Measurements from ENCODE around the gene OLFML1.

The OLFML1 gene

DNA sequence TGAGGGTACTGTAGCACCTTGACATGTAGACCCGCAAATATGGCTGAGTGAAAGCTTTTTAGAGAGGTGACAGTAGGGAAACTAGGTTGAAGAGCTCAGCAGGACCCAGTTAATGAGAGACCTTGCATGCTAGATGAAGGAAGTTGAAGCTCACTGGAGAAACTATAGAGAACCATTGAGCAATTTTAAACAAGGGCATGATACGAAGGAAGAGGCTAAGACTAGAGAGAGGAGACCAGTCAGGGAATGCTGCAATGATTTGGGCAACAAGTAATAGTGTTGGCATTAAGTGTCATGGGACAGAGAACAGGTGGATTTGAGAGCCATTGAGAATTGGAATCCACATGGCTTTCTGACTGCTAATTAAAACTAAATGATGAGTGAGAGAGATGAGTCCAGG lies 4.1 kb downstream of the OLFML1 start:
- TF ChIP-seq POLR2A (IDR thresholded peaks at IDR 0.05; ENCODE audit: low read length) = no peak
- no peak for TF ChIP-seq GATA1 (IDR thresholded peaks at IDR 0.05; ENCODE audit: low read depth, low read length)
- DNase-seq = no peak

DNA sequence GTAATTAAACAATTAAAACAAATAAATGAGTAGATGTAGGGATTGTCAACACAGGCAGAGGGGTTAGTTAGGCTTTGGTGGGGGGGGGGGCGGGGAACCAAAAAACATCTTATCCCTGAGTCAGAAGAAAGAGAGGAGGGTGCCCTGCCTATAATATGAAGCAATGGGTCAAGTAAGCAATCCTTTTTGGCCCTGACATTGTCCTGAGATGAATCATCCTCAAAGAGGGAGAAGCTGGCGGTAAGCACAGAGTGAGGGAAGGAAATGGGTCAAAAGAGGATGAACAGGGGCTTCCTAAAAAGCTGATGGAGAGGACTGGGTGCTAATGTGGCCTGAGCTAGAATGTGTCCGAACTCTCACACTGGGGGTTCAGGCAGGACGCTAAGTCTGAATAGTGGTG lies 4.7 kb downstream of the OLFML1 start:
- no peak for DNase-seq
- TF ChIP-seq POLR2A (IDR thresholded peaks at IDR 0.05; ENCODE audit: low read length) (no peak), GATA1 (IDR thresholded peaks at IDR 0.05; ENCODE audit: low read depth, low read length) (no peak)

DNA sequence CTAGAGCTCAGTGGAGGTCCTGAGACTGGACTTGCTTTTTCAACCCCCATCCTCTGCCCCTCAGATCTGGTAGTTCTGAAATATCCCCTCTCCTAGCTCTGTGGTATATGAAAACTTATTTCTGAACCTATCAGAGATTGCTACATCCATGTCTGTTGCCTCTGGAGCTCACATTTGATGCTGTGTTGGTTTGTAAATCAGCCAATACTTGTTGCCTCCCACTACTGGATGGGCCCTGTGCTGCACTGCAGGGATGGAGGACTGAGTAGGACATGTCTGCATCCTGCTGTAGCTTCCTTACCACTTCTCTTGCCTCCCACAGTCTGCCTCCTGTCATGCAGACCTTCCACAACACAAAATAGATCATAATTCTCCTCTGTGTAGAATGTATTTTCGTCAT lies 5.2 kb downstream of the OLFML1 start:
- no peak for DNase-seq
- TF ChIP-seq POLR2A (IDR thresholded peaks at IDR 0.05; ENCODE audit: low read length) = no peak

GRCh38 chr11:7492253-7492652 lies 6.9 kb downstream of the OLFML1 start:
- TF ChIP-seq POLR2A (IDR thresholded peaks at IDR 0.05; ENCODE audit: low read length) = no peak
- TF ChIP-seq GATA1 (IDR thresholded peaks at IDR 0.05; ENCODE audit: low read depth, low read length) = no peak
- no peak for DNase-seq

GRCh38 chr11:7493670-7494069 lies 8.4 kb downstream of the OLFML1 start:
- TF ChIP-seq POLR2A (IDR thresholded peaks at IDR 0.05; ENCODE audit: low read length) (no peak), GATA1 (IDR thresholded peaks at IDR 0.05; ENCODE audit: low read depth, low read length) (no peak)
- DNase-seq = no peak

- DNase-seq = peak; percentile 6 to 43
- no peak for TF ChIP-seq POLR2A (IDR thresholded peaks at IDR 0.05; ENCODE audit: low read length)
- no peak for TF ChIP-seq GATA1 (IDR thresholded peaks at IDR 0.05; ENCODE audit: low read depth, low read length)
These were observed 8.9 kb downstream of the OLFML1 start for GRCh38 chr11:7494086-7494745.

DNA sequence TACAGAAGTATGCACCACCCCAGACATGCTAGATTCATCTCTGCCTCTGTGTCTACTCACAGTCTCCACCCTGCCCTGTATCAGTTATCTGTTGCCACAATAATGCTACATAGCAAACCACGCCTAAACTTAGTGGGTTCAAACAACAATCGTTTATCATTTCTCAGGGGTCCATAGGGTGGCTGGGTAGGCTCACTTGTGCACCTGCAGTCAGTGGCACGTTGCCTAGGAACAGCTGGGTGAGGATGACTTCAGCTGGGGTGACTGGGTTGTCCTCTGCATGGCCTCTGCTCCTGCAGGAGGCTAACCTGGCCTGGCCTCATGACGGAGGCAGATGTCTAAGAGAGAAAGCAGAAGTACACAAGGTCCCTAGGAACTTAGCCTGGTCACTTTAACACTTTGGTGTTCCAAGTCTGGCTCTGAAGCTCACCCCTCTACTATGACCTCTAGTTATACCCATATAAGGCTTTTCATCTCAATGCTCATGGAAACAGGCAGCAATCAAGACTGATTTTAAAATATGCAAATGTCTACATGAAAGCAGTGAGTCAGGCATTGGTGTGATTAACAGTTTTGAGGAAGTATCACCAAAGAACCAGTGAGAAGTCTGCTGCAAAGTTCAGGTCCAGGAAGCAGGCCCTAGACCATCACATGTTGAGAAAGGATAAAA lies 10.7 kb downstream of the OLFML1 start:
- no peak for TF ChIP-seq POLR2A (IDR thresholded peaks at IDR 0.05; ENCODE audit: low read length)
- no peak for TF ChIP-seq GATA1 (IDR thresholded peaks at IDR 0.05; ENCODE audit: low read depth, low read length)
- peak; percentile 13 to 37 for DNase-seq

GRCh38 chr11:7498193-7498592 lies 12.9 kb downstream of the OLFML1 start:
- DNase-seq = no peak
- no peak for TF ChIP-seq POLR2A (IDR thresholded peaks at IDR 0.05; ENCODE audit: low read length)
- no peak for TF ChIP-seq GATA1 (IDR thresholded peaks at IDR 0.05; ENCODE audit: low read depth, low read length)

- no peak for DNase-seq
- TF ChIP-seq GATA1 (IDR thresholded peaks at IDR 0.05; ENCODE audit: low read depth, low read length) = no peak
- no peak for TF ChIP-seq POLR2A (IDR thresholded peaks at IDR 0.05; ENCODE audit: low read length)
These were observed 13.8 kb downstream of the OLFML1 start for GRCh38 chr11:7499081-7499480.

- DNase-seq = no peak
- TF ChIP-seq POLR2A (IDR thresholded peaks at IDR 0.05; ENCODE audit: low read length) (no peak), GATA1 (IDR thresholded peaks at IDR 0.05; ENCODE audit: low read depth, low read length) (no peak)
These were observed 14.9 kb downstream of the OLFML1 start for GRCh38 chr11:7500251-7500650.

DNA sequence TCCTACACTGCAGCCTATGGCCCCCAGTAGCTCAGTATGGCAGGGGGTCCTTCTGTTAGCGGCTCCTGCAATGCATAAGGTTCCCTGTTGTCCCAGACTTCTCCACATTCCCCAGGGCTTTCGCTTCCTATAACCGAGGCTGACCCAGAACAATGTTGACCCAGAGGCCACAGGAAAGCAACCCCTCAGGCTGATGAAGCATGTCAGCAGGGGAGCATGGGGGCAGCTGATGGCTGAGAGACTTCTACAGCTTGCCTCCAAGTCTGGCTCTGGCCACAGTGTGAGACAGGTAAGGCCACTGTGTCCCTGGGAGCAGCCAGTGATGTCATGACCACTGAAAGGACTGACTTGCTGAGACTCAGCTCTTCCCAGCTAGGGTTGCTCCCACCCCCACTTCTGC lies 15.9 kb downstream of the OLFML1 start:
- no peak for DNase-seq
- TF ChIP-seq POLR2A (IDR thresholded peaks at IDR 0.05; ENCODE audit: low read length) (no peak), GATA1 (IDR thresholded peaks at IDR 0.05; ENCODE audit: low read depth, low read length) (no peak)

DNA sequence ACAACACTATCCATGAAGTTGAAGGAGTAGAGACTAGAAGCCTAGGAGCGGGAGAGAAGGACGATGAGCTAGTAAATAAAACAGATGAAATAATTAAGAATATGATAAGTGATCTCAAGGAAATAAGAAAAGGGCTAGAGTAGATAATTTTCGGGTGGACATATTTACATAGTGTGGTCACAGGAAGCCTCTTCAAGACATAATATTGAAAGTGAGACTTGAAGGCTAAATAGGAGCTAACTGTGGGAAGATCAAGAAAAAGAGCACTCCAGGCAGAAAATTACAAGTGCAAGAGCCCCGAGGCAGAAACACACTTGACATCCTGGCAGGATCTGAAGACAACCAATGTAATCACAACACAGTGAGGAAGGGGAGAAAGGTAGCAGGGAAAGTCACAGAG lies 16.6 kb downstream of the OLFML1 start:
- TF ChIP-seq GATA1 (IDR thresholded peaks at IDR 0.05; ENCODE audit: low read depth, low read length) (no peak), POLR2A (IDR thresholded peaks at IDR 0.05; ENCODE audit: low read length) (no peak)
- DNase-seq = no peak

DNA sequence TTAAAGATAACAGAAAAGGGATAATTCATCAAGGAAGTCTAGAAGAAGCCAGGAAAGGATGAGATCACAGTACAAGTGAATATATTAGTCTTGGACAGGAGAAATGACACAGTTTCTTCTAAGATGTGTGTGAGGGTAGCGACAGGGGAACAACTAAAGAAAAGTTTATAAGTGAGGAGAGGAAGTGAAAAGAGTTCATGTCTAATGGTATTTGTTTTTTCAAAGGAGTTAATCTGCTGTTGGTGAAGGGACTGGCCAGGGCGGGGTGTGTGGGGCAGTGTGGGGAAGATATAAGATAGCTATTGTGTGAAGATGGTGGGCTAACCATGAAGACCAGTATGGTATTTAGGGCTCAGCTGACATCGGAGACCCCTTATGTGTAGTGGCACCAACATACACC lies 20.9 kb downstream of the OLFML1 start:
- no peak for TF ChIP-seq POLR2A (IDR thresholded peaks at IDR 0.05; ENCODE audit: low read length)
- no peak for TF ChIP-seq GATA1 (IDR thresholded peaks at IDR 0.05; ENCODE audit: low read depth, low read length)
- no peak for DNase-seq

DNA sequence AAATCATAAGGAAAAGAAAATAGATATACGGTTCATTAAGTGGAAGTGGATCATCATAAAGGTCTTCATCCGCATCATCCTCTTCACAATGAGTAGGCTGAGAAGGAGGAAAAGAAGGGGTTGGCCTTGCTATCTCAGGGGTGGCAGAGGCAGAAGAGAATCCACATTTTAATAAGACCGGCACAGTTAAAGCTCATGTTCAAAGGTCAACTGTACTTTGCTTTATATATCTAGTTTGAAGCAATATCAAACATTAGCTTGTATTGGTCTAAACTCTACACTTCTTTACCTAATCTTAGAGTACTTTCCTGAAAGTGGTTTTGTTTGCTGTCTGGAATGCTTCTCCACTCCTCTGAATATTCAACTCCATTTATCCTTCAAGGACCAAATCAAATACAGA lies 22.8 kb downstream of the OLFML1 start:
- no peak for TF ChIP-seq GATA1 (IDR thresholded peaks at IDR 0.05; ENCODE audit: low read depth, low read length)
- no peak for TF ChIP-seq POLR2A (IDR thresholded peaks at IDR 0.05; ENCODE audit: low read length)
- no peak for DNase-seq

- DNase-seq = no peak
- TF ChIP-seq GATA1 (IDR thresholded peaks at IDR 0.05; ENCODE audit: low read depth, low read length) (no peak), POLR2A (IDR thresholded peaks at IDR 0.05; ENCODE audit: low read length) (no peak)
These were observed 24.7 kb downstream of the OLFML1 start for GRCh38 chr11:7509966-7510365.
